HEK293 (cell line): Measurements from ENCODE around the gene CASS4.
A peak's percentile ranks its signal among the peaks of the same experiment; 100 is the strongest.

Experiments
- CTCF ChIA-PET: fragments of 350-600 bp; formaldehyde crosslinking; extraction: SDS; loops from one replicate; lab custom pipeline; 2021; ENCODE audit warnings: antibody characterized with exemption; lab: Yijun Ruan, JAX
- POLR2A ChIA-PET: fragments of 300-600 bp; formaldehyde crosslinking; extraction: SDS; loops from one replicate; lab custom pipeline; 2020; ENCODE audit warnings: antibody characterized with exemption, inconsistent platforms; lab: Yijun Ruan, JAX
- H3K27ac ChIP-seq: fragments of 200-500 bp; sonication (Bioruptor generic); 2 replicates; pipeline ENCODE4 v1.5.1; 2014; ENCODE audit warnings: low read depth, low read length, control low read depth, inconsistent platforms; ENCODE audit errors: extremely low read depth
- H3K36me3 ChIP-seq, 2 experiments: fragments of 200-500 bp in 1 of 2; sonication (Bioruptor generic) in 1 of 2; 1 replicate in 1 of 2; 2 replicates in 1 of 2; pipeline ENCODE4 v1.5.1; 2014 to 2017; ENCODE audit warnings: inconsistent platforms in 2 of 2, low read length in 2 of 2; ENCODE audit not compliant: control insufficient read depth in 2 of 2, insufficient read depth in 1 of 2
- H3K4me1 ChIP-seq: fragments of 200-500 bp; sonication (Bioruptor generic); 2 replicates; pipeline ENCODE4 v1.5.1; 2014; ENCODE audit warnings: mild to moderate bottlenecking, low read length, inconsistent platforms; ENCODE audit not compliant: control insufficient read depth, insufficient read depth
- H3K4me3 ChIP-seq: 2 replicates; pipeline ENCODE4 v1.5.1; 2011; ENCODE audit warnings: low read depth, mild to moderate bottlenecking, control low read depth, low read length, moderate library complexity
- H3K9me3 ChIP-seq: fragments of 200-500 bp; sonication (Bioruptor generic); 2 replicates; pipeline ENCODE4 v1.5.1; 2014; ENCODE audit warnings: low read depth, low read length, inconsistent platforms; ENCODE audit not compliant: control insufficient read depth, insufficient read depth
- EGR2 ChIP-seq: fragments of 450-650 bp; formaldehyde crosslinking; IDR thresholded peaks from 2 replicates; pipeline ENCODE4 v1.5.1; 2016; ENCODE audit warnings: low read depth, missing biosample characterization, missing genetic modification characterization
- KLF8 ChIP-seq: fragments of 450-650 bp; formaldehyde crosslinking; IDR thresholded peaks from 2 replicates; pipeline ENCODE4 v1.5.1; 2016; ENCODE audit warnings: missing biosample characterization, missing genetic modification characterization
- OSR2 ChIP-seq: fragments of 450-650 bp; formaldehyde crosslinking; IDR thresholded peaks from 2 replicates; pipeline ENCODE4 v1.5.1; 2016; ENCODE audit warnings: missing biosample characterization, missing genetic modification characterization
- ZBTB26 ChIP-seq: fragments of 450-650 bp; formaldehyde crosslinking; optimal IDR thresholded peaks from 2 replicates; pipeline ENCODE3; 2016; ENCODE audit warnings: missing biosample characterization, mild to moderate bottlenecking, missing genetic modification characterization
- ZEB2 ChIP-seq: fragments of 450-650 bp; formaldehyde crosslinking; IDR thresholded peaks from 2 replicates; pipeline ENCODE4 v1.5.1; 2016; ENCODE audit warnings: missing biosample characterization, missing genetic modification characterization
- ZFHX2 ChIP-seq: fragments of 450-650 bp; formaldehyde crosslinking; conservative IDR thresholded peaks from 2 replicates; pipeline ENCODE4 v1.5.1; 2016; ENCODE audit warnings: missing biosample characterization, missing genetic modification characterization
- ZFP3 ChIP-seq: fragments of 450-650 bp; formaldehyde crosslinking; IDR thresholded peaks from 2 replicates; pipeline ENCODE4 v1.5.1; 2016; ENCODE audit warnings: low read depth, missing biosample characterization, missing genetic modification characterization
- ZNF132 ChIP-seq: fragments of 450-650 bp; formaldehyde crosslinking; IDR thresholded peaks from 2 replicates; pipeline ENCODE4 v1.5.1; 2017; ENCODE audit warnings: missing biosample characterization, missing genetic modification characterization, borderline replicate concordance
- ZNF169 ChIP-seq: fragments of 450-650 bp; formaldehyde crosslinking; IDR thresholded peaks from 2 replicates; pipeline ENCODE4 v1.5.1; 2016; ENCODE audit warnings: missing biosample characterization, missing genetic modification characterization
- ZNF184 ChIP-seq: fragments of 450-650 bp; IDR thresholded peaks from 2 replicates; pipeline ENCODE4 v1.5.1; 2018; ENCODE audit warnings: missing biosample characterization, mild to moderate bottlenecking, missing genetic modification characterization
- ZNF2 ChIP-seq: fragments of 450-650 bp; formaldehyde crosslinking; IDR thresholded peaks from 2 replicates; pipeline ENCODE4 v1.5.1; 2016; ENCODE audit warnings: missing biosample characterization, missing genetic modification characterization
- ZNF248 ChIP-seq: fragments of 450-650 bp; formaldehyde crosslinking; IDR thresholded peaks from 2 replicates; pipeline ENCODE4 v1.5.1; 2017; ENCODE audit warnings: missing biosample characterization, missing genetic modification characterization
- ZNF26 ChIP-seq: fragments of 450-650 bp; formaldehyde crosslinking; IDR thresholded peaks from 2 replicates; pipeline ENCODE4 v1.5.1; 2016; ENCODE audit warnings: missing biosample characterization, missing genetic modification characterization
- ZNF266 ChIP-seq: fragments of 450-650 bp; formaldehyde crosslinking; IDR thresholded peaks from 2 replicates; pipeline ENCODE4 v1.5.1; 2016; ENCODE audit warnings: missing biosample characterization, missing genetic modification characterization, low read depth
- ZNF311 ChIP-seq: fragments of 450-650 bp; formaldehyde crosslinking; IDR thresholded peaks from 2 replicates; pipeline ENCODE4 v1.5.1; 2017; ENCODE audit warnings: missing biosample characterization, missing genetic modification characterization, borderline replicate concordance
- ZNF394 ChIP-seq: fragments of 450-650 bp; formaldehyde crosslinking; IDR thresholded peaks from 2 replicates; pipeline ENCODE4 v1.5.1; 2016; ENCODE audit warnings: missing biosample characterization, missing genetic modification characterization, mild to moderate bottlenecking, moderate library complexity, borderline replicate concordance
- ZNF398 ChIP-seq: fragments of 450-650 bp; formaldehyde crosslinking; IDR thresholded peaks from 2 replicates; pipeline ENCODE4 v1.5.1; 2017; ENCODE audit warnings: missing biosample characterization, missing genetic modification characterization
- ZNF404 ChIP-seq: fragments of 450-650 bp; formaldehyde crosslinking; IDR thresholded peaks from 2 replicates; pipeline ENCODE4 v1.5.1; 2017; ENCODE audit warnings: missing biosample characterization, missing genetic modification characterization
- ZNF48 ChIP-seq: fragments of 450-650 bp; formaldehyde crosslinking; IDR thresholded peaks from 2 replicates; pipeline ENCODE4 v1.5.1; 2016; ENCODE audit warnings: missing biosample characterization, missing genetic modification characterization
- ZNF518A ChIP-seq: fragments of 450-650 bp; formaldehyde crosslinking; conservative IDR thresholded peaks from 2 replicates; pipeline ENCODE4 v1.5.1; 2016; ENCODE audit warnings: low read depth, missing biosample characterization, missing genetic modification characterization
- ZNF558 ChIP-seq: fragments of 450-650 bp; formaldehyde crosslinking; IDR thresholded peaks from 2 replicates; pipeline ENCODE4 v1.5.1; 2016; ENCODE audit warnings: missing biosample characterization, missing genetic modification characterization
- ZNF660 ChIP-seq: fragments of 450-650 bp; IDR thresholded peaks from 2 replicates; pipeline ENCODE4 v1.5.1; 2018; ENCODE audit warnings: missing biosample characterization, mild to moderate bottlenecking, missing genetic modification characterization
- ZNF677 ChIP-seq: fragments of 450-650 bp; IDR thresholded peaks from 2 replicates; pipeline ENCODE4 v1.5.0; 2018; ENCODE audit warnings: missing biosample characterization, mild to moderate bottlenecking, missing genetic modification characterization, moderate library complexity
- ZNF843 ChIP-seq: fragments of 450-650 bp; formaldehyde crosslinking; IDR thresholded peaks from 2 replicates; pipeline ENCODE4 v1.5.1; 2016; ENCODE audit warnings: missing biosample characterization, missing genetic modification characterization
- ZSCAN30 ChIP-seq: fragments of 450-650 bp; IDR thresholded peaks from 2 replicates; pipeline ENCODE4 v1.5.1; 2018; ENCODE audit warnings: missing biosample characterization, mild to moderate bottlenecking, missing genetic modification characterization, moderate library complexity
- ZXDB ChIP-seq: fragments of 450-650 bp; formaldehyde crosslinking; IDR thresholded peaks from 2 replicates; pipeline ENCODE4 v1.5.1; 2016; ENCODE audit warnings: missing biosample characterization, missing genetic modification characterization

The CASS4 gene

GRCh38 chr20:56411759-56412472, at the start of gene CASS4:
CASS4 (plus strand) TSS chr20:56412260; CDS start chr20:56412459, 199 bp downstream.
- Histone ChIP-seq H3K36me3 (peaks cover 11 to 48% of the 10 kb centered on the region in 2 experiments), H3K4me1 (no peaks in the 10 kb centered on the region), H3K27ac (no peak within 1 kb of the TSS), H3K4me3 (no peak within 1 kb of the TSS), H3K9me3 (no peaks in the 10 kb centered on the region)
- ChIA-PET CTCF (interaction anchor here (0.7 to 1.3 kb wide), 4 partner anchors 9 to 665 kb away, joined by 3 to 7 read pairs (median 5); no protein-coding TSS in a partner anchor), POLR2A (no interaction called here)
- no peak for TF ChIP-seq ZNF132
- TF ChIP-seq ZNF311 (tag by site-specific recombination): no peak
- no peak for TF ChIP-seq ZNF248 (tag by site-specific recombination)
- no peak for TF ChIP-seq ZNF26
- TF ChIP-seq ZEB2 (tag by site-specific recombination): no peak
- no peak for TF ChIP-seq ZNF677 (tag by site-specific recombination)
- TF ChIP-seq OSR2 (tag by site-specific recombination): no peak
- no peak for TF ChIP-seq ZXDB (tag by site-specific recombination)
- TF ChIP-seq ZNF48 (tag by site-specific recombination): no peak
- TF ChIP-seq ZNF558 (tag by site-specific recombination): no peak
- TF ChIP-seq ZNF266 (tag by site-specific recombination): no peak
- no peak for TF ChIP-seq ZSCAN30
- TF ChIP-seq ZNF2 (tag by site-specific recombination): no peak
- no peak for TF ChIP-seq ZNF843 (tag by site-specific recombination)

- Histone ChIP-seq H3K4me3 (no peak overlapping the region), H3K9me3 (no peaks in the 10 kb centered on the region), H3K27ac (no peak overlapping the region), H3K4me1 (no peaks in the 10 kb centered on the region), H3K36me3 (peaks cover 0 to 43% of the 10 kb centered on the region in 2 experiments)
- POLR2A ChIA-PET: no interaction called here
- CTCF ChIA-PET: no interaction called here
- TF ChIP-seq EGR2 (tag by site-specific recombination) (peak; percentile 78), ZBTB26 (no peak), ZNF404 (tag by site-specific recombination) (no peak), ZNF843 (tag by site-specific recombination) (no peak), ZNF518A (tag by site-specific recombination) (no peak), KLF8 (tag by site-specific recombination) (no peak), ZNF184 (tag by site-specific recombination) (no peak), ZSCAN30 (no peak), ZNF169 (tag by site-specific recombination) (no peak), ZFP3 (tag by site-specific recombination) (no peak), ZNF398 (tag by site-specific recombination) (no peak), ZNF660 (no peak), ZFHX2 (tag by site-specific recombination) (peak; percentile 38; the same call in 1 of the 2 replicates), ZNF394 (tag by site-specific recombination) (no peak)
Measured at GRCh38 chr20:56362833-56363413, 49.1 kb upstream of the CASS4 start.
